Measurements from ENCODE around the gene CCDC159. TPM values are rescaled to one million over a fixed set of nuclear protein-coding genes. Genes with fewer than 3 reads are reported as not detected.

Gene CCDC159
- total RNA-seq, 1 experiment from 2014 or later: 7.9 TPM

DNA sequence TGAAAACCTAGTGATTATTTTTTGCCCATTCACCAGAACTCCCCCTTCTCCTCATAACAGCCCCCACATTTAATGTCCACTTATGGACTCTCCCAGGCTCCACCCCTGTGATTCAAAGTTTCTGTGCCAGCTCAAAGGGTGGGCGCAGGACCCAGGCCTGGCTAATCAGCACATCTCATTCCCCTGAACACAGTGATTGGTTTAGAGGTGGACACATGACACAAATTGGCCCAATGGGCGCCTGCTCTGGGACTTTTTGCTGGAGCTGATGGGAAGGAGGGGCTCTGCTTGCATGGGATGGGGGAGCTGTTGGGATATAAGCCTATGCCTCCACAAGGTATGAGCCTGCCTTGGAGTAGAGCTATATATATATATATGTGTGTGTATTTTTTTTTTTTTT, 44.0 kb downstream of the CCDC159 start:
- no peak for DNase-seq (ENCODE audit: low read depth)

DNA sequence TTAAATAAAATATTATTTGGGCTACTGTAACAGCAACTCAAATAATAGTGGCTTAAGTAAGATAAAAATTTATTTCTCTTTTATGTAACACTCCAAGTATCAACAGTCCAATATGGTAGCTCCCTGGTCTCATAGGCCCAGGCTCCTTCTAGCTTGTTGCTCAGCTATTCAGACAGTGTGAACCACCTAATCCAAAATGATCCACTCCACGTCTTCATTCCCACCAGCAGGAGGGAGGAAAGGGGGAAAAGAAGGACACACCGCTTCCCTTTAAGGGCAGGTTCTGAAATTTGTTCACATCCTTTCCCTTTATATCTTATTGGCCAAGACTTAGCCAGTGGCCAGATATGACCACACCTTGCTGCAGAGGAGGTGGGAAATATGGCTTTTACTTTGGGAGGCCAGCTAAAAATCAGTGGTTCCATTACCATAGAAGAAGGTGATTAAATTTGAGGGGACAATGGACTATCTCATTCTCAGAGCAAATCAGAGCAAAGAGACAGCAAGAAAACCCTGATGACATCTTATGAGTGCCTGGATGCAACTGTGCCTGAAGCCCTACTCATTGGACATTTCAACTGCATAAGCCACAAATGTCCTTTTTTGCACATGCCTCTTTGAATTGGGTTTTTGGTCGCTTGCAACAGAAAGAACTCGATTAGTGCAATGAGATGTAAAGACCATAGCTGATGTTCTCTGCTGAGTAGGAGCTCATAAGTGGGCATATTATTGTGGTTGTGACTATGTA, 44.8 kb downstream of the CCDC159 start:
- no peak for DNase-seq (ENCODE audit: low read depth)

DNA sequence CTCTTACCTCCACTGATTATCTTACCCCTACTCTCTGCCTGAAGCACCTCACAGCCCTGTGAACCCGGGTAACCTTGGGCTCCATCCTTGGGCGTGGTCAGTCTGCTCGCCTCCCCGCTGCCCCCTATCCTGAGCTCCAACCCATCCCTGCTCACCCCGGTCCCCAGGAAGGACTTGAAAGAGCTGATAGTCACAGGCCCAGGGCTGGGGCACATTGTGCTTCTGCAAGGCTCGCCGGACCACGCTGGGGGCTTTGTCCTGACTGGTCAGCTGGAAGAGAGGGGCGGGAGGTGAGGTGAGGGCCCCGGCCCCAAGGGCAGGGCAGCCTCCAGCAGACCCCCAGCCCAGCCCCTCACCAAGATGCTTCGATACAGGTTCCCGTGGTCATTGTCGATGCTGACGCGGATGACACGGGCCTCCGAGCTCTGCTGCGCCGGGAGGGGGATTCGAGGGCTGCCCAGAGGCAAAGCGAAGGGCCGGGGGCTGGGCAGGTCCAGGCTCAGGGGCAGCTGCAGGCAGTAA, 50.8 kb downstream of the CCDC159 start:
- no peak for DNase-seq (ENCODE audit: low read depth)

DNA sequence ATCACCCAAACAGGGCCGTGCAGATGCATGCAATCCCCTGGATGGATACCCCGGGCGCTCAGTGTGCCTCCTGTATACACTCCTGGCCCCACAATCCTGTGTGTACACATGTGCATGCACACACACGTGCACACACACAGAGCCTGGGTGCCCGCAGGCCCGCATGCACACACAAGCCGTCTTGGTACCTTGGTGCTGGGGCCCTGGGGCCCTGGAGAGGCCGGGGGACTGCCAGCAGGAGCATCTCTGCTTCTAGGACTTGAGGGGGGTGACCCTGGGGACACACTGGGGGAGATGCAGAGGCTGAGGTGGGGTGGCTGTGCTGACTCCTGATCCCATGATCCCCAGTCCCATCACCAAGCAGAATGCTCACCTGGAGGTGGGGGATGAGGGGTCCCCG, 53.3 kb downstream of the CCDC159 start:
- no peak for DNase-seq (ENCODE audit: low read depth)

DNA sequence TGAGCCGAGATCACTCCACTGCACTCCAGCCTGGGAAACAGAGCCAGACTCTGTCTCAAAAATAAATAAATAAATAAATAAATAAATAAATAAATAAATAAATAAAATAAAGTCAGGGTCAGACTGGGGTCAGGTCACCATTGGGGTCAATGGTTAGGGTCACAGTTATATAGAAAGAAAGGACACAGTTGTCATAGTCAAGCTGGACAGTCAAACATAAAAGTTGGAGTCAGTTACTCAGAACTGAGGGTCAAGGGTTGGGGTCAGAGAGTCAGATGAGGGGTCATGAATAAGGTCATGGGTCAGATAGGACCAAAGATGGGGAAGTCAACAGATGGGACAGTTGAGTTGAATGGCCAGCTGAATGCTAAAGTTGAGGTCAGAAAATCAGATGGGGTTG, 54.5 kb downstream of the CCDC159 start:
- no peak for DNase-seq (ENCODE audit: low read depth)

DNA sequence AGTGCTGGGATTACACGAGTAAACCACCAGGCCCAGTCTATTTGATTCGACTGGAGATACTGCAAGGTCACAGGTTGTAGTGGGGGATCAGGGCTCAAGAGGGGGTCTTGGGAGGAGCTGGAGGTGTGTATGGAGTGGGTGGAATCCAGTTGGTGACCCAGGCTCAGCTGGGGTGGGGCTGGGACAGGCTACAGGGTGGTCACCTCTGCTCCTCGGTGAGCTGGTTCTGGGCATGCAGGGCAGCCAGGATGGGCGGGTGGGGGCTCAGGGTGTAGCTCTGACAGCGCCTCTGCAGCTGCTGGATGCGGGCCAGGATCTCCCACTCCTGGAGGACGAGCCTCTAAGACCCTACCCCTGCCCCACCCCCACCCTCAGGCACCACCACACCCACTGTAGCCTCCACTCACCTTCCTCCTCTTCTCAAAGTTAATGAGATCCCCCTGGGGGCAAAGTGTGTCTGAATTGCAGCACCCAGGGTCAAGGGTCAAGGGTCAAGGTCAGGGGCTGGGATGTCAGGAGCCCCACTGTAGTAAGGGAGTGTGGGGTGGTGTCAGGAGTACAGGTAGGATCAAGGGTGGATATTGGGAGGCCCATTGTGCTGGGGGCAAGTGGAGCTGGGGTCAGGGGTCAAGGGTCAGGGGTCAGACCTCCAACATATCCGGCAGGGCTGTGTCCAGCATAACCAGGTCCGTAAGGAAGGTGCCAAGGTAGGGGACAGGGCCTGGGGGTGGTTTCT, 55.7 kb downstream of the CCDC159 start:
- no peak for DNase-seq (ENCODE audit: low read depth)

Other genes with a start within 250 kb of the CCDC159 start
- 55.4 and 64.4 TPM in 2 replicates for gene SPC24, start 190.7 kb upstream of the CCDC159 start, total RNA-seq (2014; rRNA removed; shearing (Covaris generic))
- gene KANK2, start 149.0 kb upstream of the CCDC159 start, total RNA-seq (2014; rRNA removed; shearing (Covaris generic)): 131 and 183 TPM in 2 replicates
- not detected in 2 replicates for gene ANGPTL8, start 106.9 kb upstream of the CCDC159 start, total RNA-seq (2014; rRNA removed; shearing (Covaris generic))
- gene DOCK6, start 84.0 kb upstream of the CCDC159 start, total RNA-seq (2014; rRNA removed; shearing (Covaris generic)): 1.8 and 13.0 TPM in 2 replicates
- gene TSPAN16, start 50.4 kb upstream of the CCDC159 start, total RNA-seq (2014; rRNA removed; shearing (Covaris generic)): not detected in 2 replicates
- gene RAB3D, start 6.9 kb upstream of the CCDC159 start, total RNA-seq (2014; rRNA removed; shearing (Covaris generic)): 0.17 and 0.74 TPM in 2 replicates
- gene TMEM205, start 251 bp upstream of the CCDC159 start, total RNA-seq (2014; rRNA removed; shearing (Covaris generic)): 206 and 246 TPM in 2 replicates
- 27.9 and 31.6 TPM in 2 replicates for gene PLPPR2, start 8.9 kb downstream of the CCDC159 start, total RNA-seq (2014; rRNA removed; shearing (Covaris generic))
- 2.4 and 2.7 TPM in 2 replicates for gene SWSAP1, start 28.1 kb downstream of the CCDC159 start, total RNA-seq (2014; rRNA removed; shearing (Covaris generic))
- gene EPOR, start 37.8 kb downstream of the CCDC159 start, total RNA-seq (2014; rRNA removed; shearing (Covaris generic)): 10.5 and 10.7 TPM in 2 replicates
- gene RGL3, start 72.8 kb downstream of the CCDC159 start, total RNA-seq (2014; rRNA removed; shearing (Covaris generic)): 2.5 and 3.7 TPM in 2 replicates
- 0.32 and 0.54 TPM in 2 replicates for gene ODAD3, start 88.6 kb downstream of the CCDC159 start, total RNA-seq (2014; rRNA removed; shearing (Covaris generic))
- 65.9 and 132 TPM in 2 replicates for gene PRKCSH, start 89.1 kb downstream of the CCDC159 start, total RNA-seq (2014; rRNA removed; shearing (Covaris generic))
- not detected in 2 replicates for gene ELAVL3, start 134.5 kb downstream of the CCDC159 start, total RNA-seq (2014; rRNA removed; shearing (Covaris generic))
- gene ZNF653, start 159.3 kb downstream of the CCDC159 start, total RNA-seq (2014; rRNA removed; shearing (Covaris generic)): 5.2 and 21.1 TPM in 2 replicates
- gene ECSIT, start 182.6 kb downstream of the CCDC159 start, total RNA-seq (2014; rRNA removed; shearing (Covaris generic)): 29.5 and 43.3 TPM in 2 replicates
- gene CNN1, start 192.3 kb downstream of the CCDC159 start, total RNA-seq (2014; rRNA removed; shearing (Covaris generic)): 30.5 and 31.4 TPM in 2 replicates
- gene ELOF1, start 212.7 kb downstream of the CCDC159 start, total RNA-seq (2014; rRNA removed; shearing (Covaris generic)): 84.6 and 136 TPM in 2 replicates
- 0.39 and 0.76 TPM in 2 replicates for gene ACP5, start 231.1 kb downstream of the CCDC159 start, total RNA-seq (2014; rRNA removed; shearing (Covaris generic))

All from M059J (cell line).